ENCODE results near the gene EVI5. TPM values are rescaled to one million over a fixed set of nuclear protein-coding genes. Genes with fewer than 3 reads are reported as not detected.
"Not testable (repeated sequence)": the region's sequence is repeated elsewhere in the genome, so short reads cannot be mapped to it uniquely, and the experiment has no call there.

Gene EVI5
- total RNA-seq, 1 experiment from 2014 or later, result 38.2 TPM

GRCh38 chr1:92536980-92537884 lies 247.7 kb downstream of the EVI5 start:
- TF ChIP-seq EZH2 (IDR thresholded peaks at IDR 0.05; ENCODE audit: low read length, unreplicated experiment) (no peak), CTCF (conservative IDR thresholded peaks at IDR 0.05; ENCODE audit: low read depth, low read length) (no peak)
- Histone ChIP-seq H4K20me1 (ENCODE audit: low read length) (no peaks in the 10 kb centered on the region), H3K27me3 (ENCODE audit: low read length) (no peaks in the 10 kb centered on the region), H3F3A (ENCODE audit: low read length, unreplicated experiment) (no peaks in the 10 kb centered on the region), H3K79me2 (ENCODE audit: low read length) (no peaks in the 10 kb centered on the region), H3K4me2 (ENCODE audit: low read length) (no peak overlapping the region), H3K9me2 (replicated peaks; ENCODE audit: low read length) (no peaks in the 10 kb centered on the region), H3K36me3 (ENCODE audit: low read depth, low read length) (no peaks in the 10 kb centered on the region), H2AFZ (ENCODE audit: low read length) (no peak overlapping the region), H3K9me3 (ENCODE audit: low read length) (no peaks in the 10 kb centered on the region), H3K4me1 (ENCODE audit: insufficient read depth, low read length) (peaks cover 8% of the 10 kb centered on the region), H3K4me3 (ENCODE audit: low read length) (no peak overlapping the region), H3K27ac (ENCODE audit: low read length) (no peak overlapping the region), H3K9ac (ENCODE audit: low read length) (no peak overlapping the region)
- ATAC-seq, result peak; percentile 15; the same call in 1 of the 2 replicates
- DNase-seq, result peak; percentile 26
- ChIA-PET CTCF (no interaction called here), POLR2A (ENCODE audit: unreplicated experiment) (interaction anchor here (0.5 kb wide), 1 partner anchor 32 kb away, joined by 3 read pairs; no protein-coding TSS in a partner anchor)
- no TSS peak for BruUV-seq (replicated peaks)
- intact Hi-C loops (cut with micrococcal nuclease), result no loop called here

- CTCF ChIA-PET, result no interaction called here
- POLR2A ChIA-PET (ENCODE audit: unreplicated experiment), result interaction anchor here (0.5 kb wide), 1 partner anchor 31 kb away, joined by 3 read pairs; no protein-coding TSS in a partner anchor
- no peak overlapping the region for H3K9ac ChIP-seq (ENCODE audit: low read length)
Measured at GRCh38 chr1:92536211-92536979, 248.5 kb downstream of the EVI5 start.

GRCh38 chr1:92532371-92532770 lies 252.5 kb downstream of the EVI5 start:
- BruUV-seq (replicated peaks); H4K20me1 ChIP-seq (ENCODE audit: low read length); H3K4me1 ChIP-seq (ENCODE audit: insufficient read depth, low read length); H3K9me2 ChIP-seq (replicated peaks; ENCODE audit: low read length); H3K79me2 ChIP-seq (ENCODE audit: low read length); DNase-seq; H3K36me3 ChIP-seq (ENCODE audit: low read depth, low read length); H3K9ac ChIP-seq (ENCODE audit: low read length); H3K27me3 ChIP-seq (ENCODE audit: low read length); H3F3A ChIP-seq (ENCODE audit: low read length, unreplicated experiment); H3K27ac ChIP-seq (ENCODE audit: low read length); H3K4me2 ChIP-seq (ENCODE audit: low read length); ATAC-seq; CTCF ChIA-PET; H3K9me3 ChIP-seq (ENCODE audit: low read length); H3K4me3 ChIP-seq (ENCODE audit: low read length); H2AFZ ChIP-seq (ENCODE audit: low read length); intact Hi-C loops (cut with micrococcal nuclease); POLR2A ChIA-PET (ENCODE audit: unreplicated experiment): not testable (repeated sequence)

More at GRCh38 chr1:92536211-92536979, 248.5 kb downstream of the EVI5 start:
- H3K27ac ChIP-seq (ENCODE audit: low read length), result no peak overlapping the region
- no peak overlapping the region for H3K4me3 ChIP-seq (ENCODE audit: low read length)
- H3K9me2 ChIP-seq (replicated peaks; ENCODE audit: low read length), result no peaks in the 10 kb centered on the region
- H3K79me2 ChIP-seq (ENCODE audit: low read length), result no peaks in the 10 kb centered on the region
- no peak overlapping the region for H2AFZ ChIP-seq (ENCODE audit: low read length)
- DNase-seq (no peak), ATAC-seq (no peak)
- TF ChIP-seq EZH2phosphoT487 (IDR thresholded peaks at IDR 0.05; ENCODE audit: borderline replicate concordance, low read length) (no peak), CTCF (conservative IDR thresholded peaks at IDR 0.05; ENCODE audit: low read depth, low read length) (no peak), EZH2 (IDR thresholded peaks at IDR 0.05; ENCODE audit: low read length, unreplicated experiment) (no peak)
- H3F3A ChIP-seq (ENCODE audit: low read length, unreplicated experiment), result no peaks in the 10 kb centered on the region
- no TSS peak for BruUV-seq (replicated peaks)
- intact Hi-C loops (cut with micrococcal nuclease), result no loop called here
- no peaks in the 10 kb centered on the region for H3K27me3 ChIP-seq (ENCODE audit: low read length)
- H3K36me3 ChIP-seq (ENCODE audit: low read depth, low read length), result no peaks in the 10 kb centered on the region
- no peak overlapping the region for H3K4me2 ChIP-seq (ENCODE audit: low read length)
- H3K9me3 ChIP-seq (ENCODE audit: low read length), result no peaks in the 10 kb centered on the region
- H4K20me1 ChIP-seq (ENCODE audit: low read length), result no peaks in the 10 kb centered on the region
- H3K4me1 ChIP-seq (ENCODE audit: insufficient read depth, low read length), result peaks cover 8% of the 10 kb centered on the region

GRCh38 chr1:92531939-92532338 lies 253.0 kb downstream of the EVI5 start:
- POLR2A ChIA-PET (ENCODE audit: unreplicated experiment); H4K20me1 ChIP-seq (ENCODE audit: low read length): not testable (repeated sequence)

More at GRCh38 chr1:92531939-92532338, 253.0 kb downstream of the EVI5 start:
- ATAC-seq; intact Hi-C loops (cut with micrococcal nuclease); H3K27me3 ChIP-seq (ENCODE audit: low read length); H3K79me2 ChIP-seq (ENCODE audit: low read length); H3K4me3 ChIP-seq (ENCODE audit: low read length); BruUV-seq (replicated peaks); DNase-seq; H3K27ac ChIP-seq (ENCODE audit: low read length); H3K9me2 ChIP-seq (replicated peaks; ENCODE audit: low read length); H3K36me3 ChIP-seq (ENCODE audit: low read depth, low read length); H3K4me2 ChIP-seq (ENCODE audit: low read length); H2AFZ ChIP-seq (ENCODE audit: low read length); H3K9ac ChIP-seq (ENCODE audit: low read length); H3F3A ChIP-seq (ENCODE audit: low read length, unreplicated experiment); H3K9me3 ChIP-seq (ENCODE audit: low read length); H3K4me1 ChIP-seq (ENCODE audit: insufficient read depth, low read length): not testable (repeated sequence)
- CTCF ChIA-PET, result interaction anchor here (0.8 kb wide), 1 partner anchor 48 kb away, joined by 3 read pairs; no protein-coding TSS in a partner anchor

Data from PC-3 (cell line).